ENCODE results near the gene VRK2. TPM values are rescaled to one million over a fixed set of nuclear protein-coding genes. Genes with fewer than 3 reads are reported as not detected.

Gene VRK2
- 10 to 100 TPM; 21.9 to 22.3 TPM for total RNA-seq
- 10 to 100 TPM; 10.1 to 11.2 TPM for polyA plus RNA-seq
- long read RNA-seq, donor 1, transcript VRK2-201 (13 exons, 1,888 nt): major isoform, 5 of 29 reads
- long read RNA-seq, donor 1, partial matches to known transcripts: 5 of 29 reads
- long read RNA-seq, donor 1, other reads (novel, unspliced or antisense): 19 of 29 reads
- long read RNA-seq, donor 2, partial matches to known transcripts: 7 of 18 reads
- long read RNA-seq, donor 2, other reads (novel, unspliced or antisense): 9 of 18 reads

DNA sequence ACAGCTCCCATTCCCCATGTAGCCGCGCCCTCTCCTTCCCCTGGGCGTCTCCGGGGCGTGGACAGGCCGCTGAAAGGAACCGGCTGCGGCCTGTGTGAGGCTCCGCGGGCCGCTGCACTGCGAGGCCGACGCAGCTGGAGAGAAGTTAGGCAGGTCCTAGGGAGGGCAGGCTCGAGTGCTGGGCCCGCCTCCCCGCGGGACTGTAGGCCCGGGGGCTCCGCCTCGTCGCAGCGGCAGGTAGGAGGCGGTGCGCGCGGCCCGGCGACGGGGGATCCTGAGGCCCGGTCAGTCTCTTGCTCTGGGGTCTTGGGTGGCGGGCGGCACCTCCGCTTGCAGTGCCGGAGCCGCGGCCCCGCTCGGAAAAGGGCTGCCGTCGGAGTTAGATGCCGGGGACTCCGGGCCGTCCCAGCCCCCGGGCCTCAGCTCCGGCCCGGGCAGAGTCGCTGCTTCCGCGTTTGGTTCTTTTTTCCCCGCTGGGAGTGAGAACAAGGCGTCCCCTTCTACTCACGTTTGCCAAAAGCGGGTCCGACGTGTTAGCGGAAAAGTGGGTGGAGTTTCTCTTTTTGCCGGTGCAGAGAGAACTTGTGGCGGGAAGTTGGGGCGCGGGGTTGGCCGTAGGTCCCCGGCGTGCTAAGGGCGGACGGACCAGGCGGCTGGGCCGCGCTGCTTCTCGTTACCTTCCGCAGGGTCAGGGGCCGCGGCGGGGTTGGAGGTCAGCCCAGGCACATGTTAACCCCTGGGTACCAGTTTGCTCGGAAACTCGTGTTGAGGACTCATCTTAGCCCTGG, at the start of gene VRK2:
Gene VRK2 (plus strand): TSS at position 222 of the 788 bp plus-strand sequence. CDS start 2,026 bp downstream, outside the sequence.
- H3K27me3 ChIP-seq (ENCODE audit: control insufficient read depth in 1 of 2, insufficient read depth in 2 of 2, low read length in 1 of 2): no peaks in the 10 kb centered on the region
- peak; percentile 94 for DNase-seq
- H3K9me3 ChIP-seq (ENCODE audit: control insufficient read depth, low read length): no peaks in the 10 kb centered on the region
- peaks cover 0 to 3% of the 10 kb centered on the region in 2 donors for H3K4me1 ChIP-seq (ENCODE audit: control insufficient read depth in 1 of 2, insufficient read depth in 2 of 2, low read length in 2 of 2)
- ATAC-seq (ENCODE audit: low FRiP score): peak; percentile 98
- H3K36me3 ChIP-seq (ENCODE audit: control insufficient read depth in 1 of 2, insufficient read depth in 2 of 2, low read length in 1 of 2): no peaks in the 10 kb centered on the region
- intact Hi-C loops (cut with DNase I): loop anchor here in 1 of 2 donors (10.0 kb wide), 1 partner anchor 198 kb away; the partner anchor contains the start of gene FANCL
- peak within 1 kb of the TSS; percentile 51 to 87 for H3K27ac ChIP-seq (ENCODE audit: low read depth in 1 of 2, low read length in 2 of 2)
- H3K4me3 ChIP-seq (ENCODE audit: low read length in 2 of 2): peak within 1 kb of the TSS; percentile 65 to 88
- WGBS, 2 donors: 0 to 1% methylated on average over 41 to 76 of the region's 76 CpGs

GRCh38 chr2:58006256-58006951, 40.2 kb upstream of the VRK2 start:
- Histone ChIP-seq H3K27me3 (ENCODE audit: control insufficient read depth in 1 of 2, insufficient read depth in 2 of 2, low read length in 1 of 2) (no peaks in the 10 kb centered on the region), H3K27ac (ENCODE audit: low read depth in 1 of 2, low read length in 2 of 2) (no peak overlapping the region), H3K4me3 (ENCODE audit: low read length in 2 of 2) (no peak overlapping the region), H3K9me3 (ENCODE audit: control insufficient read depth, low read length) (no peaks in the 10 kb centered on the region), H3K4me1 (ENCODE audit: control insufficient read depth in 1 of 2, insufficient read depth in 2 of 2, low read length in 2 of 2) (no peaks in the 10 kb centered on the region), H3K36me3 (ENCODE audit: control insufficient read depth in 1 of 2, insufficient read depth in 2 of 2, low read length in 1 of 2) (no peaks in the 10 kb centered on the region)
- DNase-seq: no peak
- 77 to 87% methylated on average over 2 of the region's 2 CpGs for WGBS, 2 donors
- ATAC-seq (ENCODE audit: low FRiP score): no peak
- intact Hi-C loops (cut with DNase I): no loop called here

DNA sequence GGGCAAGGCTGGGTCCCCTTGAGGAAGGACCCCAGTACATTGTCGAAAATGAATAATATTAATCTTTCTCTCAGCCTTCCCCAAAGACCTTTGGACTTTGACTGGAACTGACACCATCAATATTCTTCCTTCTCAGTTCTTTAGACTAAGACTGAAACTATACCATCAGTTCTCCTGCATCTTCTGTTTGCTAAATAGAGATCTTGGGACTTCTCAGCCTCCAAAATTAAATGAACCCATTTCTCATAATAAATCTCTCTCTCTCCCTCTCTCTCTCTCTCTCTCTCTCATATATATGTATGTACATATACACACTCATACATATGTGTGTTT, 39.7 kb upstream of the VRK2 start:
- H3K27me3 ChIP-seq (ENCODE audit: control insufficient read depth in 1 of 2, insufficient read depth in 2 of 2, low read length in 1 of 2): no peaks in the 10 kb centered on the region
- 67 to 87% methylated on average over 1 of the region's 1 CpG for WGBS, 2 donors
- no peak overlapping the region for H3K27ac ChIP-seq (ENCODE audit: low read depth in 1 of 2, low read length in 2 of 2)
- DNase-seq: no peak
- no peaks in the 10 kb centered on the region for H3K36me3 ChIP-seq (ENCODE audit: control insufficient read depth in 1 of 2, insufficient read depth in 2 of 2, low read length in 1 of 2)
- ATAC-seq (ENCODE audit: low FRiP score): no peak
- H3K9me3 ChIP-seq (ENCODE audit: control insufficient read depth, low read length): no peaks in the 10 kb centered on the region
- intact Hi-C loops (cut with DNase I): no loop called here
- no peaks in the 10 kb centered on the region for H3K4me1 ChIP-seq (ENCODE audit: control insufficient read depth in 1 of 2, insufficient read depth in 2 of 2, low read length in 2 of 2)
- H3K4me3 ChIP-seq (ENCODE audit: low read length in 2 of 2): no peak overlapping the region

- H3K9me3 ChIP-seq (ENCODE audit: control insufficient read depth, low read length): no peaks in the 10 kb centered on the region
- ATAC-seq (ENCODE audit: low FRiP score) (no peak), DNase-seq (no peak)
- H3K4me3 ChIP-seq (ENCODE audit: low read length in 2 of 2): no peak overlapping the region
- intact Hi-C loops (cut with DNase I): no loop called here
- no peaks in the 10 kb centered on the region for H3K4me1 ChIP-seq (ENCODE audit: control insufficient read depth in 1 of 2, insufficient read depth in 2 of 2, low read length in 2 of 2)
- no peaks in the 10 kb centered on the region for H3K36me3 ChIP-seq (ENCODE audit: control insufficient read depth in 1 of 2, insufficient read depth in 2 of 2, low read length in 1 of 2)
- no peak overlapping the region for H3K27ac ChIP-seq (ENCODE audit: low read depth in 1 of 2, low read length in 2 of 2)
- WGBS, 2 donors: 82 to 96% methylated on average over 1 of the region's 1 CpG
- H3K27me3 ChIP-seq (ENCODE audit: control insufficient read depth in 1 of 2, insufficient read depth in 2 of 2, low read length in 1 of 2): no peaks in the 10 kb centered on the region
Observed at GRCh38 chr2:58010599-58010998, 36.0 kb upstream of the VRK2 start.

DNA sequence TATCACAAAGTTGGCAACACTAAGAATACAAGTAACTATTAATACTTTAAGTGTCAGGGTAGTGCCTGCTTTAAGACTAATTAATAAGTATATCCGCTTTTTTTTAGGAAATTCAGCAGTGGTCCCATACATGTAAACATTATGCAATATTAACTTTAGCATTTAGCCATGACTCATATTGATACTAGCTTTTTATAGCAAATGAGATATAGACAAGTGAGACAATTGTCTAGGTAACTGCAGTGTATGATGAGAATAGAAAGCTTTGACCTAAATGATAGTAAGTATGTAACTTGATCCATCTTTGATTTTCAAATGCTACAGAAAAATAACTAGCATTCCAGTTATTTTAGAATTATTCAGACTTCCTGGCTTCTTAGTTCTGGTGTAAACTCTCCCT, 27.4 kb upstream of the VRK2 start:
- Histone ChIP-seq H3K4me1 (ENCODE audit: control insufficient read depth in 1 of 2, insufficient read depth in 2 of 2, low read length in 2 of 2) (no peaks in the 10 kb centered on the region), H3K36me3 (ENCODE audit: control insufficient read depth in 1 of 2, insufficient read depth in 2 of 2, low read length in 1 of 2) (no peaks in the 10 kb centered on the region), H3K27me3 (ENCODE audit: control insufficient read depth in 1 of 2, insufficient read depth in 2 of 2, low read length in 1 of 2) (no peaks in the 10 kb centered on the region), H3K4me3 (ENCODE audit: low read length in 2 of 2) (no peak overlapping the region), H3K9me3 (ENCODE audit: control insufficient read depth, low read length) (no peaks in the 10 kb centered on the region), H3K27ac (ENCODE audit: low read depth in 1 of 2, low read length in 2 of 2) (no peak overlapping the region)
- intact Hi-C loops (cut with DNase I): no loop called here
- no peak for DNase-seq
- 18 to 49% methylated on average over 1 of the region's 1 CpG for WGBS, 2 donors
- ATAC-seq (ENCODE audit: low FRiP score): no peak

GRCh38 chr2:58025150-58025933, 21.3 kb upstream of the VRK2 start:
- Histone ChIP-seq H3K4me1 (ENCODE audit: control insufficient read depth in 1 of 2, insufficient read depth in 2 of 2, low read length in 2 of 2) (no peaks in the 10 kb centered on the region), H3K9me3 (ENCODE audit: control insufficient read depth, low read length) (no peaks in the 10 kb centered on the region), H3K4me3 (ENCODE audit: low read length in 2 of 2) (no peak overlapping the region), H3K27ac (ENCODE audit: low read depth in 1 of 2, low read length in 2 of 2) (no peak overlapping the region), H3K36me3 (ENCODE audit: control insufficient read depth in 1 of 2, insufficient read depth in 2 of 2, low read length in 1 of 2) (no peaks in the 10 kb centered on the region), H3K27me3 (ENCODE audit: control insufficient read depth in 1 of 2, insufficient read depth in 2 of 2, low read length in 1 of 2) (no peaks in the 10 kb centered on the region)
- ATAC-seq (ENCODE audit: low FRiP score) (no peak), DNase-seq (no peak)
- 77 to 81% methylated on average over 2 of the region's 2 CpGs for WGBS, 2 donors
- intact Hi-C loops (cut with DNase I): no loop called here

DNA sequence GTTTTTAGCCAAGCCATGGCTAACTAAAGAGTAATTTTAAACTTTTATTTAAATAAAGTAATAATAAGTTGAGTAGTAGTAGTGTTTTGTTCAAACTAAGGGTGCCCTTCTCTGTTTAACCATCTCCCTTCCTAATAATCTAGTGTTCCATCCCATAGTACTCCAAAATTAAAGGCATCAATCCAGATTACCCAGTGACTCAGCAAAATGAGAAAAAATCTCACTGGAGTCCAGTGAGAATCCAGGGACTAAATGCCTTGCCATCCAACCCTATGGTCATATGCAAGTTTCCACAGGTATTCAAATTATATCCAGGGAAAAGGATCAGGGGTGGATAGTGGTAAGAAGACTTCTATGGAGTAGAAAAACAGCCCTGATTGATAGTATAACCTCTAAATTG, 19.6 kb upstream of the VRK2 start:
- no peaks in the 10 kb centered on the region for H3K9me3 ChIP-seq (ENCODE audit: control insufficient read depth, low read length)
- no peak overlapping the region for H3K27ac ChIP-seq (ENCODE audit: low read depth in 1 of 2, low read length in 2 of 2)
- ATAC-seq (ENCODE audit: low FRiP score): no peak
- intact Hi-C loops (cut with DNase I): no loop called here
- H3K4me1 ChIP-seq (ENCODE audit: control insufficient read depth in 1 of 2, insufficient read depth in 2 of 2, low read length in 2 of 2): no peaks in the 10 kb centered on the region
- H3K27me3 ChIP-seq (ENCODE audit: control insufficient read depth in 1 of 2, insufficient read depth in 2 of 2, low read length in 1 of 2): no peaks in the 10 kb centered on the region
- no peaks in the 10 kb centered on the region for H3K36me3 ChIP-seq (ENCODE audit: control insufficient read depth in 1 of 2, insufficient read depth in 2 of 2, low read length in 1 of 2)
- no peak overlapping the region for H3K4me3 ChIP-seq (ENCODE audit: low read length in 2 of 2)
- no peak for DNase-seq

DNA sequence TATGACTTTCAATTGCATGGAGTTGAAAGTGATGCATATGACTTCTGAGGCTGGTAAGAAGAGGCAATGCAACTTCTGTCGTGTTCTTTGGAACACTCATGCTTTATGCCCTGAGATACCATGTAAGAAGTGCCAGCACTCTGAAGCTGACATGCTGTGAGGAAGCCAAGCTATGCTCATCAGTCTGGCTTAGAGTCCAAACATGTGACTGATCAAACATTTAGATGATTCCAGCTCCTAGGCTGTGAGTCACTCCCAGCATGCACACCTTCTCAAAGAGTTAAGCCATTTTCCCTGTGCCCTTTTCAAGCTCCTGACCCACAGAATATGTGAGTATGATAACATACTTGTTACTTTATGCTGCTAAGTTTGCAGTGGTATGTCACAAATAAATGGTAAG, 15.8 kb upstream of the VRK2 start:
- Histone ChIP-seq H3K4me3 (ENCODE audit: low read length in 2 of 2) (no peak overlapping the region), H3K36me3 (ENCODE audit: control insufficient read depth in 1 of 2, insufficient read depth in 2 of 2, low read length in 1 of 2) (no peaks in the 10 kb centered on the region), H3K27ac (ENCODE audit: low read depth in 1 of 2, low read length in 2 of 2) (no peak overlapping the region), H3K9me3 (ENCODE audit: control insufficient read depth, low read length) (no peaks in the 10 kb centered on the region), H3K27me3 (ENCODE audit: control insufficient read depth in 1 of 2, insufficient read depth in 2 of 2, low read length in 1 of 2) (no peaks in the 10 kb centered on the region), H3K4me1 (ENCODE audit: control insufficient read depth in 1 of 2, insufficient read depth in 2 of 2, low read length in 2 of 2) (no peaks in the 10 kb centered on the region)
- ATAC-seq (ENCODE audit: low FRiP score) (no peak), DNase-seq (no peak)
- intact Hi-C loops (cut with DNase I): no loop called here
- WGBS, 2 donors: 86% methylated on average over 1 of the region's 1 CpG

All from aorta (tissue), 5 donors.